Measurements from ENCODE around the gene MRGPRF. TPM values are rescaled to one million over a fixed set of nuclear protein-coding genes. Genes with fewer than 3 reads are reported as not detected.

MRGPRF gene
- total RNA-seq, 2 experiments from 2014 or later = not detected

- intact Hi-C loops (cut with micrococcal nuclease; ENCODE audit: unreplicated experiment) = no loop called here
- TF ChIP-seq CTCF (conservative IDR thresholded peaks at IDR 0.05; ENCODE audit: low read length) (no peak), EZH2phosphoT487 (IDR thresholded peaks at IDR 0.05; ENCODE audit: borderline replicate concordance, low read depth, low read length) (no peak)
- Histone ChIP-seq H3K4me1 (ENCODE audit: insufficient read depth, low read length, poor library complexity, severe bottlenecking) (peaks cover 5% of the 10 kb centered on the region), H3K9me3 (ENCODE audit: low read length) (no peaks in the 10 kb centered on the region; the same call in 1 of the 2 replicates), H2AFZ (ENCODE audit: low read length) (no peak overlapping the region), H3K4me2 (ENCODE audit: low read length) (no peak overlapping the region), H3K27ac (ENCODE audit: low read depth, low read length, poor library complexity, severe bottlenecking) (no peak overlapping the region), H3K9me2 (ENCODE audit: insufficient read depth, low read length) (no peaks in the 10 kb centered on the region), H3K36me3 (ENCODE audit: insufficient read depth, low read length) (no peaks in the 10 kb centered on the region), H3K79me2 (ENCODE audit: insufficient read depth, low read depth, low read length) (no peaks in the 10 kb centered on the region), H3K4me3 (ENCODE audit: low read depth, low read length, poor library complexity, severe bottlenecking) (no peak overlapping the region), H4K20me1 (ENCODE audit: insufficient read depth, low read length) (no peaks in the 10 kb centered on the region)
- POLR2A ChIA-PET = no interaction called here
- BruUV-seq (replicated peaks) = no TSS peak
- no peak for DNase-seq (ENCODE audit: low spot score)
- CTCF ChIA-PET (ENCODE audit: unreplicated experiment) = no interaction called here
Measured at GRCh38 chr11:68977781-68978625, 35.0 kb downstream of the MRGPRF start.

DNA sequence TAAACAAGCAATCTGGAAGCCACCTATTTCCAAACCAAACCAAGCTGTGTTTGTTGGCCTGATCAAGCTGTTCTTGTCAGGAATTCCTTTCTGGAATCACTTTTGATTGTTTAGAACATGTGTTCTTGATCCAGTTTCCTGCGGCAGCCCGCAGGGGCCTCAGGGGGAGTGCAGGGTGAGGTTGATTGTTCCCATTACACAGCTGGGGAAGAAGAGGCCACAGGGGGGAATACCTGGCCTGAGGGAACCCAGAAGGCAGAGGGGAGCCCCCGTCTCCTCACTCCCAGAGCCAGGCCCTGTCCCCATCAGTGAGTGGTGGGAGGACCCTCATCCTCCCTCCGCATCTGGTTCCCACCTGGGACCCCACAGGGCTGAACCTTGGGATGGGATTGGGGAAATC lies 36.5 kb downstream of the MRGPRF start:
- peaks cover 5% of the 10 kb centered on the region for H3K4me1 ChIP-seq (ENCODE audit: insufficient read depth, low read length, poor library complexity, severe bottlenecking)
- H3K27ac ChIP-seq (ENCODE audit: low read depth, low read length, poor library complexity, severe bottlenecking) = no peak overlapping the region
- ChIA-PET CTCF (ENCODE audit: unreplicated experiment) (no interaction called here), POLR2A (no interaction called here)
- no peaks in the 10 kb centered on the region; the same call in 1 of the 2 replicates for H3K9me3 ChIP-seq (ENCODE audit: low read length)
- TF ChIP-seq EZH2phosphoT487 (IDR thresholded peaks at IDR 0.05; ENCODE audit: borderline replicate concordance, low read depth, low read length) (no peak), CTCF (conservative IDR thresholded peaks at IDR 0.05; ENCODE audit: low read length) (no peak)
- H3K36me3 ChIP-seq (ENCODE audit: insufficient read depth, low read length) = no peaks in the 10 kb centered on the region
- H3K4me2 ChIP-seq (ENCODE audit: low read length) = no peak overlapping the region
- H3K9me2 ChIP-seq (ENCODE audit: insufficient read depth, low read length) = no peaks in the 10 kb centered on the region
- no peak overlapping the region for H3K4me3 ChIP-seq (ENCODE audit: low read depth, low read length, poor library complexity, severe bottlenecking)
- H3K79me2 ChIP-seq (ENCODE audit: insufficient read depth, low read depth, low read length) = no peaks in the 10 kb centered on the region
- no peaks in the 10 kb centered on the region for H4K20me1 ChIP-seq (ENCODE audit: insufficient read depth, low read length)
- intact Hi-C loops (cut with micrococcal nuclease; ENCODE audit: unreplicated experiment) = no loop called here
- no peak for DNase-seq (ENCODE audit: low spot score)
- BruUV-seq (replicated peaks) = no TSS peak
- H2AFZ ChIP-seq (ENCODE audit: low read length) = no peak overlapping the region

DNA sequence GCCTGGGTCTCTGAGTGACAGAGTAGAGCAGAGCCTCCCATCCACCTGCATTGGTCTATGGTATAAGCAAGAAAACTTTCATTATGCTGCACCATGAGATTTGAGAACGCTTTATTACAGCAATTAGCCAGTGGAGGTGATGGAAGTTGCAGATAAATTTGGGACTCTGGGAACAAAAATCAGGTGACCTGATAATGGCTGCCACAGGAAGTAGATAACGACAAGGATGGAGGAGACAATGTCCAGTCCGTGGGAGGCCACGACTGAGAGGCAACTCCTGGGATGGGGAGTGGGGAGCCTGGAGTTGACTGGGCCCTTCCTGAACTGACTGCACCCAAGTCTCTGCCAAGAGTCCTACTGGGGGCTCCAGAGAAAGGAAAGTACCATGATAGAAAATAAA lies 37.0 kb downstream of the MRGPRF start:
- H3K79me2 ChIP-seq (ENCODE audit: insufficient read depth, low read depth, low read length) = no peaks in the 10 kb centered on the region
- no peaks in the 10 kb centered on the region for H4K20me1 ChIP-seq (ENCODE audit: insufficient read depth, low read length)
- H3K9me2 ChIP-seq (ENCODE audit: insufficient read depth, low read length) = no peaks in the 10 kb centered on the region
- H3K4me1 ChIP-seq (ENCODE audit: insufficient read depth, low read length, poor library complexity, severe bottlenecking) = peaks cover 5% of the 10 kb centered on the region
- no peak overlapping the region for H3K4me3 ChIP-seq (ENCODE audit: low read depth, low read length, poor library complexity, severe bottlenecking)
- ChIA-PET CTCF (ENCODE audit: unreplicated experiment) (no interaction called here), POLR2A (no interaction called here)
- no TSS peak for BruUV-seq (replicated peaks)
- H3K36me3 ChIP-seq (ENCODE audit: insufficient read depth, low read length) = no peaks in the 10 kb centered on the region
- no peaks in the 10 kb centered on the region; the same call in 1 of the 2 replicates for H3K9me3 ChIP-seq (ENCODE audit: low read length)
- intact Hi-C loops (cut with micrococcal nuclease; ENCODE audit: unreplicated experiment) = no loop called here
- no peak overlapping the region for H3K27ac ChIP-seq (ENCODE audit: low read depth, low read length, poor library complexity, severe bottlenecking)
- no peak for DNase-seq (ENCODE audit: low spot score)
- H2AFZ ChIP-seq (ENCODE audit: low read length) = no peak overlapping the region
- TF ChIP-seq CTCF (conservative IDR thresholded peaks at IDR 0.05; ENCODE audit: low read length) (no peak), EZH2phosphoT487 (IDR thresholded peaks at IDR 0.05; ENCODE audit: borderline replicate concordance, low read depth, low read length) (no peak)
- no peak overlapping the region for H3K4me2 ChIP-seq (ENCODE audit: low read length)
